ENCODE data around the gene ANKRD13B.

The ANKRD13B gene

GRCh38 chr17:29589524-29590410 lies 3.2 kb upstream of the ANKRD13B start, which contains the start of gene GIT1:
Gene GIT1, minus strand, starts transcription at chr17:29589648. Its CDS starts 270 bp downstream, at chr17:29589378.
- H3K27ac ChIP-seq, result peak within 1 kb of the TSS; percentile 98
- no peak for TF ChIP-seq CTCF (IDR thresholded peaks at IDR 0.05)
- no peak for TF ChIP-seq ZFX (IDR thresholded peaks at IDR 0.05; ENCODE audit: borderline replicate concordance)

DNA sequence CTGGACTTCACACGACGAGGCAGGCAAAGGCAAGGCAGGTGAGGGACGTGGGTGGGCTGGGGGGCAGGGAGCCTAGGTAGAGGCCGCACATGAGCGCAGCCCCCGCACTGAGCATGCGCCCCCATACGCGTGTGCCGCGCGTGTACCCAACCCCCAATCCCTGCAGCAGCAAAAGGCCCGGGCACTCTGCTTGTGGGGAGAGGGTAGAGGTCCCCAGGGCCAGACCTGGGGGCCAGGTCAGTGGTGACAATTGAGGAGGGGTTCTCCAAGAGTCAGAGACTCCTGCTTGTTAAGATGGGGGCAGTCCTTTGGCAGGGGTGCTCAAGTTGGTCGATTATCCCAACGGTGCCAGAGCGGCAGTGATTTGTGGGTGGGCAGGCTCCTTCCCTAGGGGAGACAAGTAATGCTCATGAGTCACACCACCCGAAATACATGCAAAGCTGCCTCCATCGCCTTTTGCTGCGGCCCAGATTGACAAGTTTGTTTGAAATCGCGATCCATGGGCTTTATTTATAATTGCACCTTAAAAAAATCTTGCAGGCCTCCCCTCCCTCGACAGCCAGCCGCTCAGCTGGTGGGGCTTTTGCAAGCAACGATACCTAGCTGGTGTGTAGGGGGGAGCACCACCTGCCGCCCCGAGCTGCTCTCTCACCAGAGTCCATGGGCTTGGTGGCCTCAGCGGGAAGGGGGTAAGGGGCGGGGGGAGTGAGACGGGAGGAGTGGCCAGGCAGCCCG lies 2.4 kb upstream of the ANKRD13B start:
- TF ChIP-seq CTCF (IDR thresholded peaks at IDR 0.05) (no peak), ZFX (IDR thresholded peaks at IDR 0.05; ENCODE audit: borderline replicate concordance) (no peak)
- H3K27ac ChIP-seq, result peak overlapping the region; percentile 98

DNA sequence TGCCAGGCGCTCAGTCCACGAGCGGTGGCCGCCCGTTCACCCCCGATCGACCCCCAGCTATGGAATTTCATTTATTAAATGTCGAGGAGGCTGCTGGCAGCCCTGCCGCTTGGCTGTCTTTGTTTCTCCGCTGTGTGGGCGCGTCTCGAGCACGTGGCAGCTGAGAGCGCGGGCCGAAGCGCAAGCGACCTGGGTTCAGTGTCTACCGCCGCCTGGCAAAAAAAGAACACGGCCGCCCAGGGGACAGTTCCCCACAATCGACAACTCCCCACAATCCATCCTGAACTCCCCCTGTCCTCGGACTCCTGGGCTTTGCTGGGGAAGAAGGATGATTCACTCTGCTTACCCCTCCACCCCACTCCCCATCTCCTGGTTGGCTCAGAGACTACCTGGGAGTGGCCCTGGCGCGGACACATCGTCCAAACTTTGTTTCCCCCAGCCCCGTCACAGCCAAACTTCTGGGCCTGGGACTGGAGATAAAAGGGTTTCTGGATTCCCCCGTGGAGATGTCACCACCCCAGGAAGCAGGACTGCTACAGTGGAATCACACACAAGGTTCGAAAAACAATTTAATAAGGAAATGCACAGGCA lies 1.7 kb upstream of the ANKRD13B start:
- peak overlapping the region; percentile 98 for H3K27ac ChIP-seq

DNA sequence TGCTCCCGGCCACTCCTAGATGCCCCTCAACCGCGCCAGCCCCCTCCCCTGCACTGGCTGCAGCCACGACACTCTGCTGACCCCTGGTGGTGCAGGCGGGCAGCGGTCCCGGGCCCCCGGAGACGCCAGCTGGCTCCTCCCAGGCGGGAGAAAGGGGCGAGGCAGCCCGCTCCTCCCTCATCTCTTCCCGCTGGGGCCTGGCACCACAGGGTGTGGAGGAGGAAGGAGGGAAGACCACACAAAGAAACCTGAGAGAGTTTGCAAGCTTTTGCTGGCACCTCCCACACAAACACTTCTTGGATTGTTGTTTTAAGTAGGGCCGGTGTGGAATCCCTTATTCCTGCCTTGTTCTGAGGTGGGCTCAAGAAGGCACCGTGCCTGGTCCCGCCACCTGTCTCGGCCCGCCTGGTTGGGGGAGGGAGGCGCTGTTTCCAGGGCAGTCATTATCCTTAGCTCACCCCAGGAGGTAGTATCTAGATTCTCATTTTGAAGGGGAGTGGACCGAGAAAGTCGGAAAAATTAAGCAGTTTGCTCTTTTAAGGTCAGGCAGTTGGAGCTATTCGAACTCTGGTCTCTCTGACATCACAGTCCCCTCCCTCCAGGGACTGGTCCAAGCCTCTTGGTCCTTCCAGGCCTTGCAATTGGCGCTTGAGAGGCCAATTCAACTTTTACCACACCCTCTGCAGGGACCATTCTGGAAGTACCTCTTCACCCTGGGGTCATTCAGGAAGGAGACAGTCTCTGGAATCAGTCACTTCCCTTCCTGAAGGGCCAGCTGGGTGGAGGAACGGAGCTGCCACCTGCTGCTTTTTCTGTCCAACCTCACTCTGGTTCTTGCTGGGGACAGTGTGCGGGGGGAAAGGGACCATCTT lies 959 bp upstream of the ANKRD13B start:
- TF ChIP-seq CTCF (IDR thresholded peaks at IDR 0.05) (peak; percentile 99), ZFX (IDR thresholded peaks at IDR 0.05; ENCODE audit: borderline replicate concordance) (no peak)
- H3K27ac ChIP-seq, result peak overlapping the region; percentile 98

More for the DNA sequence above, 1.7 kb upstream of the ANKRD13B start:
- TF ChIP-seq CTCF (IDR thresholded peaks at IDR 0.05), result no peak
- no peak for TF ChIP-seq ZFX (IDR thresholded peaks at IDR 0.05; ENCODE audit: borderline replicate concordance)

DNA sequence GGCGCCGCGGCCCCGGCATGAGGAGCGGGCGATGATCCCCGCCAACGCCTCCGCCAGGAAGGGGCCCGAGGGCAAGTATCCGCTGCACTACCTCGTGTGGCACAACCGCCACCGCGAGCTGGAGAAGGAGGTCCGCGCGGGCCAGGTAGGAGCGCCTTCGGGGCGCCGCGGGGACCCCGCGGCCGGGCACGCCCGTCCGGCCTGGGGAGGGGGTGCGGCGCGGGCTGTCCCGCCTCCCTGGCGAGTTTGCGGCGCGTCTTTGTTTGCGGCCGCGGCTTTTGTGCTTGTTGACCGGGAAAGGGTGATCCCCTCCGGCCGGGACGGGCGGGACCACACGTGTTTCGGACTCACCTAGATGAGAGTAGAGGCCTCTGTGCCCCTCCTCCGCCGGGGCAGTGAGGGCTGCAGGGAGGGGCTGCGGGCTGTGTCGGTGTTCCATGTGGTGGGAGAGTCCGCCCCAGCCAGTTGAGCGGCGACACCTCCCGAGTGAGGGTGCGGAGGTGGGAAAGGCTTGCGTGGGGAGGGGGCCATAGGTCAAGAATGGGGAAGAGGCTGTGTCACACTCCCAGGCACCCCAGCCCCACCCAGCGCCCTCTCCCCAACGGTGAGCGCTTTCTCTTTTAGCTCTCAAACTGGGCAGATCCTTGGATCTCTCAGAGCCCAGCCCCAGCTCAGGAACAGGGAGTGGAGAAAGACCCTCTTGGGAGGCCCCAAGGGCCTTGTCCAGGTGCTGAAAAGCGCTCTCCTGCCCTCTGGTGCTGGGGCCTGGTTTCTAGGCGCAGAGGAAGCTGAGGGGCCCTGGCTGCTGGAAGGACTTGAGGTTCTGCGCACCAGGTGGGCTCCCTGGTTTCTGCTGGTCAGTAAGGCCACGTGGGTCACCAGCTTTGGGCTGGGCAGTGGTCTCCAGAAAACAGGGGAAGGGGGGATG lies 923 bp downstream of the ANKRD13B start:
- peak; percentile 54 for TF ChIP-seq CTCF (IDR thresholded peaks at IDR 0.05)
- TF ChIP-seq ZFX (IDR thresholded peaks at IDR 0.05; ENCODE audit: borderline replicate concordance), result no peak
- H3K27ac ChIP-seq, result peak overlapping the region; percentile 98
